A673 (cell line): ENCODE results near the gene ABHD17A. TPM values are rescaled to one million over a fixed set of nuclear protein-coding genes. Genes with fewer than 3 reads are reported as not detected.

Source experiments
- BruUV-seq: library from RNA; stranded (reverse); fragments of 400-500 nt; replicated peaks from 2 replicates; lab custom pipeline; 2021; lab: Mats Ljungman, UMichigan
- CTCF ChIA-PET: fragments of 300-600 bp; sonication (Branson Sonifier 250); formaldehyde crosslinking; loops from one replicate; lab custom pipeline; 2022; ENCODE audit warnings: antibody characterized with exemption; lab: Charles Lee
- POLR2A ChIA-PET: fragments of 300-600 bp; sonication (Branson Sonifier 250); formaldehyde crosslinking; loops from one replicate; lab custom pipeline; 2022; ENCODE audit warnings: antibody characterized with exemption; ENCODE audit not compliant: low non-redundant PET; lab: Charles Lee
- DNase-seq: peaks from one replicate; pipeline ENCODE4 v3.0.0-alpha.2; 2015; ENCODE audit warnings: low spot score
- H3K27ac ChIP-seq: fragments of 200-600 bp; sonication (generic); 2 replicates; pipeline ENCODE4 v1.5.1; 2016; ENCODE audit warnings: mixed run types, low read depth, mild to moderate bottlenecking, mixed read lengths, antibody characterized with exemption, low read length; ENCODE audit not compliant: poor library complexity, severe bottlenecking
- H3K27me3 ChIP-seq: fragments of 200-600 bp; sonication (generic); replicated peaks from 2 replicates; pipeline ENCODE4 v1.6.1; 2017; ENCODE audit warnings: mixed run types, low read depth, mild to moderate bottlenecking, mixed read lengths, antibody characterized with exemption, low read length; ENCODE audit not compliant: insufficient read depth, poor library complexity
- H3K36me3 ChIP-seq: fragments of 200-600 bp; sonication (generic); 2 replicates; pipeline ENCODE4 v1.6.1; 2016; ENCODE audit warnings: mixed run types, mild to moderate bottlenecking, mixed read lengths, antibody characterized with exemption, low read length; ENCODE audit not compliant: insufficient read depth, poor library complexity, severe bottlenecking
- H3K4me1 ChIP-seq: fragments of 200-600 bp; sonication (generic); 2 replicates; pipeline ENCODE4 v1.6.1; 2017; ENCODE audit warnings: mixed run types, mild to moderate bottlenecking, mixed read lengths, antibody characterized with exemption, low read length; ENCODE audit not compliant: insufficient read depth, poor library complexity, severe bottlenecking
- H3K4me3 ChIP-seq: fragments of 200-600 bp; sonication (generic); 2 replicates; pipeline ENCODE4 v1.5.1; 2016; ENCODE audit warnings: low read depth, mixed run types, mild to moderate bottlenecking, mixed read lengths, low read length; ENCODE audit not compliant: poor library complexity, severe bottlenecking
- H3K9me3 ChIP-seq: fragments of 200-600 bp; sonication (generic); 2 replicates; pipeline ENCODE4 v1.6.1; 2016; ENCODE audit warnings: mixed run types, low read depth, mild to moderate bottlenecking, mixed read lengths, antibody characterized with exemption, low read length; ENCODE audit not compliant: poor library complexity, severe bottlenecking
- EZH2 ChIP-seq: fragments of 200-600 bp; sonication (generic); IDR thresholded peaks from 2 replicates; pipeline ENCODE4 v1.6.1; 2017; ENCODE audit warnings: borderline replicate concordance, low read depth, mild to moderate bottlenecking, mixed read lengths, antibody characterized with exemption, low read length; ENCODE audit not compliant: poor library complexity, severe bottlenecking
- intact Hi-C: fragments of 100-400 bp; cut with micrococcal nuclease; formaldehyde crosslinking; loops from one replicate; pipeline ENCODE4 v1.10.0; 2022; ENCODE audit not compliant: unreplicated experiment
- total RNA-seq: library from RNA; stranded (reverse); gene quantifications from 2 replicates; pipeline ENCODE4 v1.2.3, GENCODE V29; 2021
- TF ChIP-seq, protein P1 (sequence below): fragments of 300-800, 200-600 bp; sonication (generic); conservative IDR thresholded peaks from 2 replicates; pipeline ENCODE4 v1.5.1; 2017; ENCODE audit warnings: low read depth, mild to moderate bottlenecking, antibody characterized with exemption, low read length, moderate library complexity, mixed read lengths

Gene ABHD17A
- total RNA-seq, 1 experiment from 2014 or later = 56.9 TPM

DNA sequence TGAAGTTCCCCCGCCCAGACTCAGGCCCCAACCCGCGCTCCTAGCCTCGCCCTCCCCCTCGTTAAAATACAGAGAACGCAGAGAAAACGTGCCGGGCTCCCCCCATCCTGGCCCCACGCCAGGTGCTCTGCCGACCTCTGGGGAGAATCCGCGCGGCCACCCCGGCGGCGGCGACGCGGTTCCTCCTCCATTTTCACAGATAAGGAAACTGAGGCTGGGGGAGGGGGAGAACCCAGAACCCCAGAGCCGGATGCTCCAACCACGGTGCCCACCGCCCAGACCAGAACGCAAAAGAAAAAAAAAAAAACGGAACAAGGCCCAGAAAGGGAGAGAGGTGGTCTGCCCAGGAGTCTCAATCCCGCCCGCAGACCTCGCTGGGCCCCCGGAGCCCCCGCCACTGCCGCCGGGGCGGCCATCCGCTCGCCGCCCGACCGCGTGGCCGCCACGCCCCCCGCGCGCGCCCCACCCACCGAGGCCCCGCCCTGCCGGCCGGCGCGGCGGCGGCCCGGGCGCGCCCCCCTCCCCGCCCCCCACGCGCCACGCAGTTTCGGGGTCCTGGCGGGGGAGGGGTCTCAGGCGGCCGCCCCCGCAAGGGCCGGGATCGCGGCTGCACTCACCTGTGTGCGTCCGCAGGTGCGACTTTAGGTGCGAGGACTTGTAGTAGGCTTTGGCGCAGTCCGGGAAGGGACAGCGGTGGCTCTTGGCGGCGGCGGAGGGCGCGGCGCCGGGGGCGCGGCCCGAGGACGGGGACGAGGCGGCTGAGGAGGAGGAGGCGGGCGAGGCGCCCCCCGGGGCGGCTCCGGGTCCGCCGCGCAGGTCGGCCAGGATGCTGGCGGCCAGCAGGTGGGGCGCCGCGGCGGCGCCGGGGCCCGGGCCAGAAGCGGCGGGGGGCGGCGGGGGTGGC, 22.6 kb downstream of the ABHD17A start:
- peak overlapping the region; percentile 73 for H3K27ac ChIP-seq
- TF ChIP-seq, protein P1, sequence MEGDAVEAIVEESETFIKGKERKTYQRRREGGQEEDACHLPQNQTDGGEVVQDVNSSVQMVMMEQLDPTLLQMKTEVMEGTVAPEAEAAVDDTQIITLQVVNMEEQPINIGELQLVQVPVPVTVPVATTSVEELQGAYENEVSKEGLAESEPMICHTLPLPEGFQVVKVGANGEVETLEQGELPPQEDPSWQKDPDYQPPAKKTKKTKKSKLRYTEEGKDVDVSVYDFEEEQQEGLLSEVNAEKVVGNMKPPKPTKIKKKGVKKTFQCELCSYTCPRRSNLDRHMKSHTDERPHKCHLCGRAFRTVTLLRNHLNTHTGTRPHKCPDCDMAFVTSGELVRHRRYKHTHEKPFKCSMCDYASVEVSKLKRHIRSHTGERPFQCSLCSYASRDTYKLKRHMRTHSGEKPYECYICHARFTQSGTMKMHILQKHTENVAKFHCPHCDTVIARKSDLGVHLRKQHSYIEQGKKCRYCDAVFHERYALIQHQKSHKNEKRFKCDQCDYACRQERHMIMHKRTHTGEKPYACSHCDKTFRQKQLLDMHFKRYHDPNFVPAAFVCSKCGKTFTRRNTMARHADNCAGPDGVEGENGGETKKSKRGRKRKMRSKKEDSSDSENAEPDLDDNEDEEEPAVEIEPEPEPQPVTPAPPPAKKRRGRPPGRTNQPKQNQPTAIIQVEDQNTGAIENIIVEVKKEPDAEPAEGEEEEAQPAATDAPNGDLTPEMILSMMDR = no peak
- no peak for TF ChIP-seq EZH2
- intact Hi-C loops = no loop called here
- no TSS peak for BruUV-seq
- H3K4me3 ChIP-seq = peak overlapping the region; percentile 85
- no peaks in the 10 kb centered on the region for H3K36me3 ChIP-seq
- peak; percentile 57 for DNase-seq
- no peaks in the 10 kb centered on the region for H3K27me3 ChIP-seq
- H3K4me1 ChIP-seq = peaks cover 37% of the 10 kb centered on the region
- no peaks in the 10 kb centered on the region for H3K9me3 ChIP-seq
- ChIA-PET CTCF (no interaction called here), POLR2A (no interaction called here)

DNA sequence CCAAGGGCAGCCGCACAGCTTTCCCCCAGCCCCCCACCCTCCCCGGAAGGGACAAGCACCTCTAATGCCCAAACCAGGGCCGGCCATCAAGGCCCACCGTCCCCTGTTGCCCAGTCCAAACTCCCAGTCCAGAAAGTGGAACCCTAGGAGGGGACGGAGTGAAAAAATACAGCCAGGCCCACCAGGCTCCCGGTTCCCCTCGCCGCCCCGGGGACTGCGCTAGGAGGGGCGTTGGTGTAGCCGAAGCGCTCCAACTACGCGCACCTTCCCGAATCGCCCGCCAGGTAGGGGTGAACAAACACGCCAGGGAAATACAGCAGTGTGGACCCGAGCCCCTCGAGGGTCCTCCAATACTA, 23.2 kb downstream of the ABHD17A start:
- TF ChIP-seq EZH2 = no peak
- TF ChIP-seq, protein P1 = no peak
- peak overlapping the region; percentile 52 for H3K27ac ChIP-seq
- TSS peak; percentile 61 for BruUV-seq

DNA sequence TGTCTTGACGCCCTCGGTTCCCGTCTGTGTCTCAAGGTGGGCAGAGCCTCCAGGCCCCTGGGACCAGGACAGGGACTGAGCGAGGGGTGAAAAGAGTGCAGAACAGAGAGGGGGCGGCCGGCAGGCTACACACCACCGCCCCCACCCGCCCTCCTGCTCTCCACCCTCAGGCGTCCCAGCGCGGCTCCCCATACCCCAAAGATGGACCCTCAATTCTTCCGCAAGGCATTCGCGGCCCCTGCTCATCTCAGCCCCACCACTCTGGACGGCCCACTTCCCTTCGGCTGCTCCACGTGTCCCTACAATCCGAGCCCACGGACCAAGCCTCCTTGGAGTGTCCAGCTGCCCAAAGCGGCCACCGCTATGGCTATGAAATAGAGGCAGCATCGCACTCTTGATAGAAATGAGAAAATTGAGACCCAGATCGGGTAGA, 23.7 kb downstream of the ABHD17A start:
- peaks cover 45% of the 10 kb centered on the region for H3K4me1 ChIP-seq
- H3K27ac ChIP-seq = peak overlapping the region; percentile 52
- DNase-seq = no peak
- intact Hi-C loops = no loop called here
- no peaks in the 10 kb centered on the region for H3K9me3 ChIP-seq
- H3K4me3 ChIP-seq = peak overlapping the region; percentile 85
- ChIA-PET CTCF (no interaction called here), POLR2A (no interaction called here)
- BruUV-seq = no TSS peak
- TF ChIP-seq, protein P1 = no peak
- no peak for TF ChIP-seq EZH2
- H3K27me3 ChIP-seq = no peaks in the 10 kb centered on the region
- H3K36me3 ChIP-seq = no peaks in the 10 kb centered on the region

More for the DNA sequence above, 23.2 kb downstream of the ABHD17A start:
- Histone ChIP-seq H3K27me3 (no peaks in the 10 kb centered on the region), H3K4me1 (peaks cover 43% of the 10 kb centered on the region), H3K9me3 (no peaks in the 10 kb centered on the region), H3K36me3 (no peaks in the 10 kb centered on the region), H3K4me3 (peak overlapping the region; percentile 85)
- CTCF ChIA-PET = no interaction called here
- POLR2A ChIA-PET = no interaction called here
- DNase-seq = no peak
- intact Hi-C loops = no loop called here
